Thyroid gland (tissue), 4 donors: ENCODE results near the gene RGS11.

Source experiments
- POLR2A ChIP-seq, 2 donors: fragments of 450-650 bp; IDR thresholded peaks; one replicate each; pipeline ENCODE4 v1.6.1; 2017; ENCODE audit warnings: antibody characterized with exemption in 2 of 2, mild to moderate bottlenecking in 2 of 2, moderate library complexity in 1 of 2
- TF ChIP-seq, protein P1 (sequence below), 6 experiments: fragments of 200-600 bp in 3 of 6; fragments of 450-650 bp in 3 of 6; sonication (generic) in 3 of 6; IDR thresholded peaks; one replicate each; pipeline ENCODE4 v1.5.1; 2016 to 2019; ENCODE audit warnings: antibody characterized with exemption in 6 of 6, mild to moderate bottlenecking in 2 of 6, inconsistent platforms in 1 of 6, moderate library complexity in 1 of 6

DNA sequence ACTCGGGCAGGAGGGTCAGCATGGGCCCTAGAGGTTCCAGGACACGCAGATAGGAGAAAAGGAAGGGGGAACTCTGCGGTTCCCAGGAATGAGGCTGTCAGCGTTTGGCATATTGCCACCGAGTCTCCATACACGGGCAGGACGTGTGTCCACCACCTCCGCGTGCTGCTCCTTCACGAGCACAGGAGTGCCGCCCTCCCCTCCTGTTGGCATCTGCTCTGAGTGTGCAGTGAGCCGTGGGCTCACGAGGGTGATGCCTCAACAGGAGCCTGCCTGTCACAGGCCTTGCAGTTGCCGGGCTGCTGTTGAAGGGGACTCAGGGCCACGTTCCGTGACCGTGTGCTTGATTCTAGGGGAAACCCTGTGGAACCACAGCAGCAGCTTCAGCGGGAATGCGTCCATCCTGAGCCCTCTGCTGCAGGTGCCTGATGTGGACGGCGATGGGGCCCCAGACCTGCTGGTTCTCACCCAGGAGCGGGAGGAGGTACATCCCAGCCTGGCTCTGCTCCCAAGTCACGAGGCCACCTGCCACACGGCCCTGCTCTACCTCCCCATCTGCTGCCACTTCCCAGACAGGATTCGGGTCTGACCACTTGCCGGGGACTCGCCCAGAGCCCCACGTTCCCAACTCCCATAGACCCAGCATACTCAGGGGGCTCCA lies 14.6 kb downstream of the RGS11 start:
- TF ChIP-seq, protein P1, sequence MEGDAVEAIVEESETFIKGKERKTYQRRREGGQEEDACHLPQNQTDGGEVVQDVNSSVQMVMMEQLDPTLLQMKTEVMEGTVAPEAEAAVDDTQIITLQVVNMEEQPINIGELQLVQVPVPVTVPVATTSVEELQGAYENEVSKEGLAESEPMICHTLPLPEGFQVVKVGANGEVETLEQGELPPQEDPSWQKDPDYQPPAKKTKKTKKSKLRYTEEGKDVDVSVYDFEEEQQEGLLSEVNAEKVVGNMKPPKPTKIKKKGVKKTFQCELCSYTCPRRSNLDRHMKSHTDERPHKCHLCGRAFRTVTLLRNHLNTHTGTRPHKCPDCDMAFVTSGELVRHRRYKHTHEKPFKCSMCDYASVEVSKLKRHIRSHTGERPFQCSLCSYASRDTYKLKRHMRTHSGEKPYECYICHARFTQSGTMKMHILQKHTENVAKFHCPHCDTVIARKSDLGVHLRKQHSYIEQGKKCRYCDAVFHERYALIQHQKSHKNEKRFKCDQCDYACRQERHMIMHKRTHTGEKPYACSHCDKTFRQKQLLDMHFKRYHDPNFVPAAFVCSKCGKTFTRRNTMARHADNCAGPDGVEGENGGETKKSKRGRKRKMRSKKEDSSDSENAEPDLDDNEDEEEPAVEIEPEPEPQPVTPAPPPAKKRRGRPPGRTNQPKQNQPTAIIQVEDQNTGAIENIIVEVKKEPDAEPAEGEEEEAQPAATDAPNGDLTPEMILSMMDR (IDR thresholded peaks at IDR 0.05), result no peak
- TF ChIP-seq POLR2A (IDR thresholded peaks at IDR 0.05), result no peak
